ENCODE measurements around the gene RFX1. TPM values are rescaled to one million over a fixed set of nuclear protein-coding genes. Genes with fewer than 3 reads are reported as not detected.

Gene RFX1
- total RNA-seq, 4 donors from 2014 or later, result 6.8 to 13.2 (median 10.1) TPM

DNA sequence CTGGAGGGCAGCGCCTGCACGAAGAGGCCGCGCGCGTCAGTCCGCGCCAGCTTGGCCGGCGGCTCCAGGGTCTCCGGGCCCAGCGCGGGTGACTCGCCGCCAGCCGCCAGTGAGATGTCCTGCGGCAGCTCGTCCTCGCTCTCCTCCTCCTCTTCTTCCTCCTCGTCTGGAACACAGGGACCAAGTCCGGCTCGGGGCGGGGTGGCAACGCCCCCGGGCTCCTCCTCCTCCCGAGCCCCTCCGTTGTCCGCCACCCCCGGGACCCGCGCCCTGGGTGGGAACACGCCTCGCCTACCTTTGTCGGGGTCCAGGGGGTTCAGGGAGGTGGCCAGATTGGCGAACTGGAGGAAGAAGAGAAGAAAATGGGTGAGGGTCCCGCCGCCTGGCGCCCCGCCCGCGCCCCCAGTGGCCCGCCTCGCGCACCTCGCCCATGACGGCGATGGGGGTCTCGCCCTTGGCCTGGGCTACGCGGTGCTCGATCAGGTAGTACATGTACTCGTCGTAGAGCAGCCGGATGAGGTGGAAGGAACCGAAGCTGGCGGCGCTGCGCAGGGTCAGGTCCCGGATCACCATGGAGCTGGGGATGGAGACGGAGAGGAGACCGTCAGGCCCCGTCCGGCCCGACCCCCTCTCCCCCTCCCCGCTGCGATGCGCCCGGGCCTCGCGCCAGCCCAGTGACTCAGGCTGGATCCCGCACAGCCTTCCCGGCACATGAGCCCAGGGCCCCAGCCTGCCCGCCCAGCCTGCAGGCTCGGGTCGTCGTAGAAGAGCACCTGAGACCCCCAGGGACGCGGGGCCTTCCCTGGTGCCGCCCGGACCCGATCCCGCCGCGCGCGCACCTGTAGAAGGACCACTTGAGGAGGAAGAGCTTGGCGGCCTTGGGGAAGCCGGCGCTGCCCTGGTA lies 43.2 kb downstream of the RFX1 start:
- DNase-seq (ENCODE audit: low spot score in 2 of 2), result no peak
- no peaks in the 10 kb centered on the region for H3K27me3 ChIP-seq
- TF ChIP-seq EP300 (IDR thresholded peaks at IDR 0.05) (no peak), POLR2AphosphoS5 (IDR thresholded peaks at IDR 0.05) (no peak), POLR2A (IDR thresholded peaks at IDR 0.05) (no peak)
- TF ChIP-seq, protein P1, sequence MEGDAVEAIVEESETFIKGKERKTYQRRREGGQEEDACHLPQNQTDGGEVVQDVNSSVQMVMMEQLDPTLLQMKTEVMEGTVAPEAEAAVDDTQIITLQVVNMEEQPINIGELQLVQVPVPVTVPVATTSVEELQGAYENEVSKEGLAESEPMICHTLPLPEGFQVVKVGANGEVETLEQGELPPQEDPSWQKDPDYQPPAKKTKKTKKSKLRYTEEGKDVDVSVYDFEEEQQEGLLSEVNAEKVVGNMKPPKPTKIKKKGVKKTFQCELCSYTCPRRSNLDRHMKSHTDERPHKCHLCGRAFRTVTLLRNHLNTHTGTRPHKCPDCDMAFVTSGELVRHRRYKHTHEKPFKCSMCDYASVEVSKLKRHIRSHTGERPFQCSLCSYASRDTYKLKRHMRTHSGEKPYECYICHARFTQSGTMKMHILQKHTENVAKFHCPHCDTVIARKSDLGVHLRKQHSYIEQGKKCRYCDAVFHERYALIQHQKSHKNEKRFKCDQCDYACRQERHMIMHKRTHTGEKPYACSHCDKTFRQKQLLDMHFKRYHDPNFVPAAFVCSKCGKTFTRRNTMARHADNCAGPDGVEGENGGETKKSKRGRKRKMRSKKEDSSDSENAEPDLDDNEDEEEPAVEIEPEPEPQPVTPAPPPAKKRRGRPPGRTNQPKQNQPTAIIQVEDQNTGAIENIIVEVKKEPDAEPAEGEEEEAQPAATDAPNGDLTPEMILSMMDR (IDR thresholded peaks at IDR 0.05), result no peak
- peaks cover 81% of the 10 kb centered on the region for H3K36me3 ChIP-seq
- no peak overlapping the region for H3K27ac ChIP-seq
- H3K4me1 ChIP-seq, result no peaks in the 10 kb centered on the region
- WGBS, result 79% methylated on average over 29 of the region's 89 CpGs
- H3K4me3 ChIP-seq, result peak overlapping the region; percentile 19
- no peaks in the 10 kb centered on the region for H3K9me3 ChIP-seq

DNA sequence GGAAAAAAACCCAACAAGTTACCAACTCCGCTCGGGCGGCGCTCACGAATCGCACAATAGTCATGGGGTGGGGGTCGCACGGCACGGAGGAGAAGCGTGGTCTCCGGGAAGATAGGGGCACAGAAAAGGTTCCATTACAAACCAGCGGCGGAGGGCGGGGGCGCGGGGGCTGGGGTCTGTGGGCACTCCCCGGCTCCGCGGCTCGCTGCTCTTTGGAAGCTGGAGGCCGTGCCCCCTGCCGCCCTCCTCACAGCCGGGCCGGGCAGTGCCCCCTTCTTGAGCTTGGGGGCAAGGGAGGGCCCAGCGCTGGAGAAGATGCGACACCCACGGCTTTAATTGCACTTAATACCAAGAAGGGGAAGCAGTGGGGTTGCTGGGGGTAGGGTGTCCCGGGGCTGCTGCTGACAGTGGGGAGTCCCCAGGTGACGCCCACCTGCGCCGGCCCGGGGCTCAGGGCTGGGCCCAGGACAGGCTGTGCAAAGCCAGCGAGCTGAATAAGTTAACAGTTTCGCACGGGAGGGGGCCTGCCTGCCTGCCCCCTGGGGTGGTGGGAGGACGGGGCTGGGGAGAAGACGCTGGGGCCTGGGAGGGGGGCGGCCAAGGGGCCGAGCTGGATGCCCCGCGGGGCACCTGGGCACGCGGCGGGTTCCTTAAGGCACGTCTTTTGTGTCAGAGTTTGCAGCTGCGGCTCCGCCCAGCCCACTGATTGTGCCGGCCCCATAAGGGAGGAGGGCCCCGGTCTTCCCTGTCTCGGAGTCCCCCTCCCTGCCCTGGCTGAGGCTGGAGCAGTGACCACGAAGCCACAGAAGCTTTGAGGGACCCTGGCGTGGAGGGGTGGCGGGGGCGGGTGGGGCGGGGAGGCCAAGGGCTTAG lies 44.1 kb downstream of the RFX1 start:
- no peaks in the 10 kb centered on the region for H3K4me1 ChIP-seq
- H3K9me3 ChIP-seq, result no peaks in the 10 kb centered on the region
- H3K27me3 ChIP-seq, result no peaks in the 10 kb centered on the region
- H3K4me3 ChIP-seq, result peak overlapping the region; percentile 19
- TF ChIP-seq EP300 (IDR thresholded peaks at IDR 0.05), result no peak
- TF ChIP-seq, protein P1 (IDR thresholded peaks at IDR 0.05), result no peak
- no peak for TF ChIP-seq POLR2AphosphoS5 (IDR thresholded peaks at IDR 0.05)
- TF ChIP-seq POLR2A (IDR thresholded peaks at IDR 0.05), result no peak
- 72% methylated on average over 38 of the region's 55 CpGs for WGBS
- peaks cover 81% of the 10 kb centered on the region for H3K36me3 ChIP-seq
- DNase-seq (ENCODE audit: low spot score in 2 of 2), result no peak
- no peak overlapping the region for H3K27ac ChIP-seq

DNA sequence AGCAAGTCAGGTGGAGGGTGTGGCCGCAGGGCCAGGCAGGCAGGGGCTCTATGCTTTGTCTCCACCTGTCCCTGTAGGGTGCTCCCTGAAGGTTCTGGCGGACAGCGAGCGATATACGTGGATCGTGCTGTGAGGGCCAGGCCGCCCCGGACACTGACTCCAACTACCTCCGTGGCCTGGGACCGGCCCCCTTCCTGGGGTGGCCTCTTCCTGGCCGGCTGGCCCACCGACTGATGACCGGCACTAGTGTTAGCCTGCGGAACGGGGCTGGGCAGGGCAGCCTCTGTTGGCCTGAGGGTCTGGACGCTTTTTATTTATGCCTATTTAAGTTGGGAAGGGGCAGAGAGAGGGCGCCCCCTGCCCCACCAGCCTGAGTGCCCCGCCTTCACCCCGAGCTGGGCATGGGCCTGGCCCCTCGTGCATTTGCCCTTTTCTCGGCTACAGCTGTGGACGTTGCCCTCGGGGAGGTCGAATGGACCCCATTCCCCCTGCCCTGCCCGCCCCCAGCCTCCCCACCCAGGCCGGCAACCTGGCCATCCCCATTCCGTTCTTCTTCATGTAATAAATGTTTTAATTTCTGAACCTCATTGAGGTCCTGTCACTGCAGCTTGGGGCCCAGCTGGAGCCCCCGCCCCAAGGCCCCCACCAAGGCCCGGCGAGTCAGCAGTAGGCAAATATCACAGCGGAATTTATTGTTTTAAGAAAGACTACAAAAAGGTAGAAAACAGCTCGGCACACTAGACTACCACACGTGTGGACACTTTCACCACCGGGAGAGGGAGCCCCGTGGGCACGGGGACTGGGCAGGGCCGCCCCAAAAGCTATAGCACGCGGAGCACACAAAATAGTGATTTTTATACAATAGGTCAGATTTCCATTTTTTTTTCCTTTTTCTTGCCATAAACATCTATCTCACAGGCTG lies 45.0 kb downstream of the RFX1 start:
- WGBS, result 89% methylated on average over 30 of the region's 39 CpGs
- Histone ChIP-seq H3K36me3 (peaks cover 81% of the 10 kb centered on the region), H3K4me1 (peaks cover 5% of the 10 kb centered on the region), H3K27ac (no peak overlapping the region), H3K4me3 (no peak overlapping the region), H3K27me3 (no peaks in the 10 kb centered on the region), H3K9me3 (no peaks in the 10 kb centered on the region)
- DNase-seq (ENCODE audit: low spot score in 2 of 2), result no peak
- TF ChIP-seq POLR2A (IDR thresholded peaks at IDR 0.05), result no peak
- no peak for TF ChIP-seq EP300 (IDR thresholded peaks at IDR 0.05)
- no peak for TF ChIP-seq POLR2AphosphoS5 (IDR thresholded peaks at IDR 0.05)
- TF ChIP-seq, protein P1 (IDR thresholded peaks at IDR 0.05), result no peak

DNA sequence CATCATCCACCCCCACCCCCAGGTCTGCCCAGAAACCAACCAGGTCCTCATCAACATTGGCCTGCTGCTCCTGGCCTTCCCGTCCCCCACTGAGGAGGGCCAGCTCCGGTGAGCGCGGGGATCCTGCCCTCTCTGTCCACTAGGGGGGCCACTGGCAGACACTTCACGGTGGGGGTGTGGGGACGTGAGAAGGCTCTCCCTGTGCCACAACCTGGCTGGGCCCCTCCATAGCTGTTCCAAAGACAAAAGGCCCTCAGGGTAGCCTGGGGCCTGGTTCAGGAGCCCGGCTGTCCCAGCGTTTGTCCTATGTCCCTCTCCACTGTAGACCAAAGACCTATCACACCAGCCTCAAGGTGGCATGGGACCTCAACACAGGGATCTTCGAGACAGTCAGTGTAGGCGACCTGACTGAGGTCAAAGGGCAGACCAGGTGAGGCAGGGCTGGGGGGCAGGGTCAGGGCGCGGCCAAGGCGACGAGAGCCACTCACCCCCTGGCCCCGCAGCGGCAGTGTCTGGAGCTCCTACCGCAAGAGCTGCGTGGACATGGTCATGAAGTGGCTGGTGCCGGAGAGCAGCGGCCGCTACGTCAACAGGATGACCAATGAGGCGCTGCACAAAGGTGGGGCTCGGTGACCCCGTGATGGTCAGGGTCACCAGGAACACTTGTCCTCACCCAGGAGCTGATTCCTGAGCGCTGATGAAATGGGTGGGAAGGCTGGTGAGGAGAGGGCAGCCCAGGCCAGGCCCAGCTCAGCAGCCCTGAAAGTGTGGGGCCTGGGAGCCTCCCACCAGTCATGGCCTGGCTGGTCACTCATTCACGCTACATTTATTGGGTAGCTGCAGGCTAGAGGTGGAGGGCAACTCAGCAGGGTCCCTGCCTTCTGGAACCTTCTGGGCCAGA lies 45.9 kb downstream of the RFX1 start:
- no peaks in the 10 kb centered on the region for H3K27me3 ChIP-seq
- peaks cover 81% of the 10 kb centered on the region for H3K36me3 ChIP-seq
- peaks cover 5% of the 10 kb centered on the region for H3K4me1 ChIP-seq
- WGBS, result 20% methylated on average over 1 of the region's 27 CpGs
- H3K9me3 ChIP-seq, result no peaks in the 10 kb centered on the region
- H3K27ac ChIP-seq, result no peak overlapping the region
- H3K4me3 ChIP-seq, result no peak overlapping the region
- no peak for TF ChIP-seq POLR2A (IDR thresholded peaks at IDR 0.05)
- TF ChIP-seq, protein P1 (IDR thresholded peaks at IDR 0.05), result no peak
- TF ChIP-seq POLR2AphosphoS5 (IDR thresholded peaks at IDR 0.05), result no peak
- DNase-seq (ENCODE audit: low spot score in 2 of 2), result no peak

Measured in suprapubic skin (tissue), 4 donors.